ENCODE measurements around the gene PPAT.

DNA sequence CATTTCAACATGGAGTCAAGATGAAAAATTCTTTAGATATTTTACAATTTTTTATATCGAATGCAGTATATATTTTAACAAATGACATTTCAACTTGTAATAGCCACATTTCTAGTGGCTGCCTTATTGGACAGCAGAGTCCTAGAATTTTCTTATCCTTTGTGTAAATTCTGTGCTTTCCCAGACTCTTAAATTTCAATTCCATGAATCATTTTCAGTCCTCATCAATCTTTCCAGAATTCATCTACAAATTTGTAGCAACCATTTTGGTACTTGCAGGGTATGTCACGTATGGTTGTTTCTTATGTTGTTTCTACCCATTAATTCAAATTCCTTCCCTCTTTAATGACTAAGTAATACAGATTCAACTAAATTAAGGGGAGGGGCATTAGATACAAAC is 3.4 kb upstream of the PPAT start:
- TF ChIP-seq, protein P1, sequence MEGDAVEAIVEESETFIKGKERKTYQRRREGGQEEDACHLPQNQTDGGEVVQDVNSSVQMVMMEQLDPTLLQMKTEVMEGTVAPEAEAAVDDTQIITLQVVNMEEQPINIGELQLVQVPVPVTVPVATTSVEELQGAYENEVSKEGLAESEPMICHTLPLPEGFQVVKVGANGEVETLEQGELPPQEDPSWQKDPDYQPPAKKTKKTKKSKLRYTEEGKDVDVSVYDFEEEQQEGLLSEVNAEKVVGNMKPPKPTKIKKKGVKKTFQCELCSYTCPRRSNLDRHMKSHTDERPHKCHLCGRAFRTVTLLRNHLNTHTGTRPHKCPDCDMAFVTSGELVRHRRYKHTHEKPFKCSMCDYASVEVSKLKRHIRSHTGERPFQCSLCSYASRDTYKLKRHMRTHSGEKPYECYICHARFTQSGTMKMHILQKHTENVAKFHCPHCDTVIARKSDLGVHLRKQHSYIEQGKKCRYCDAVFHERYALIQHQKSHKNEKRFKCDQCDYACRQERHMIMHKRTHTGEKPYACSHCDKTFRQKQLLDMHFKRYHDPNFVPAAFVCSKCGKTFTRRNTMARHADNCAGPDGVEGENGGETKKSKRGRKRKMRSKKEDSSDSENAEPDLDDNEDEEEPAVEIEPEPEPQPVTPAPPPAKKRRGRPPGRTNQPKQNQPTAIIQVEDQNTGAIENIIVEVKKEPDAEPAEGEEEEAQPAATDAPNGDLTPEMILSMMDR (IDR thresholded peaks at IDR 0.05; ENCODE audit: insufficient read depth, low read depth, low read length), result no peak
- no peak for TF ChIP-seq EZH2 (IDR thresholded peaks at IDR 0.05; ENCODE audit: insufficient read depth, low read length)

Measured in astrocyte (in vitro differentiated cells and primary cell).